HUES64 (cell line): ENCODE results near the gene HGFAC.
"Not testable (repeated sequence)": the region's sequence is repeated elsewhere in the genome, so short reads cannot be mapped to it uniquely, and the experiment has no call there.

Source experiments
- H3K27ac ChIP-seq: 2 replicates; pipeline ENCODE4 v1.7.0; 2013; ENCODE audit warnings: low read depth, low read length, inconsistent platforms
- H3K27me3 ChIP-seq: 2 replicates; pipeline ENCODE4 v1.6.1; 2013; ENCODE audit warnings: mild to moderate bottlenecking, low read length; ENCODE audit not compliant: insufficient read depth
- H3K36me3 ChIP-seq: 2 replicates; pipeline ENCODE4 v1.6.1; 2013; ENCODE audit warnings: mild to moderate bottlenecking, low read length; ENCODE audit not compliant: insufficient read depth
- H3K4me1 ChIP-seq: 2 replicates; pipeline ENCODE4 v1.6.1; 2013; ENCODE audit warnings: mild to moderate bottlenecking, low read length, moderate library complexity; ENCODE audit not compliant: insufficient read depth
- H3K4me3 ChIP-seq: 2 replicates; pipeline ENCODE4 v1.5.1; 2013; ENCODE audit warnings: mild to moderate bottlenecking, low read length, moderate library complexity
- H3K9ac ChIP-seq: 2 replicates; pipeline ENCODE4 v1.6.1; 2013; ENCODE audit warnings: mild to moderate bottlenecking, low read depth, low read length
- H3K9me3 ChIP-seq: 2 replicates; pipeline ENCODE4 v1.6.1; 2013; ENCODE audit warnings: low read depth, low read length; ENCODE audit not compliant: insufficient read depth
- WGBS: fragments of 150-250, 120-280 bp; methylation state at CpG from one replicate; pipeline ENCODE4 v1.1.7; 2013; ENCODE audit warnings: missing lambda C conversion rate; 5-methylcytosine and 5-hydroxymethylcytosine counted together

HGFAC gene

DNA sequence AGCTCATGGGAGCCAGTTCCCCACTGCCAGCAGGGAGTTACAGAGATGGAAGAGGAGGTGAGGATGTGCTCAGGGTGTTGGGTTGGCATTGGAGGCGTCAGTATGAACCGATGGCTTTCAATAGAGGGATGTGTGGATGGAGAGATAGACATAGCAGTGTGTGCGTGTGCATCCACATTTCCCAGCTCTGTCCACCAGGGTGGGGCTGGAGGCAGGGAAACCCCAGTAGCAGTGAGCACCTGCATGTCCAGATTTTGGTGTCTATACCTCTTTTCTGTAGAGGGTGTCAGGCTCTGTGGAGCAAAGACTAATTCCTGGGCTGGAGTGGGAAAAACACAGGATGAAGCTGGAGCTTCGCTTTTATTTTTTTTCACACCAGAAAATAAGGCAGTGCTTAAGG, 37.2 kb upstream of the HGFAC start:
- Histone ChIP-seq H3K27ac (no peak overlapping the region), H3K9me3 (peaks cover 12% of the 10 kb centered on the region; the same call in 1 of the 2 replicates), H3K4me3 (no peak overlapping the region), H3K9ac (no peak overlapping the region), H3K36me3 (no peaks in the 10 kb centered on the region), H3K27me3 (no peaks in the 10 kb centered on the region), H3K4me1 (no peaks in the 10 kb centered on the region)
- 95% methylated on average over 4 of the region's 4 CpGs for WGBS

- Histone ChIP-seq H3K9ac (no peak overlapping the region), H3K4me1 (no peaks in the 10 kb centered on the region), H3K4me3 (no peak overlapping the region), H3K36me3 (no peaks in the 10 kb centered on the region), H3K27me3 (no peaks in the 10 kb centered on the region), H3K9me3 (peaks cover 12% of the 10 kb centered on the region; the same call in 1 of the 2 replicates), H3K27ac (no peak overlapping the region)
- WGBS = 92% methylated on average over 8 of the region's 8 CpGs
Observed at GRCh38 chr4:3405176-3405575, 36.6 kb upstream of the HGFAC start.

- Histone ChIP-seq H3K27me3 (no peaks in the 10 kb centered on the region), H3K9me3 (peaks cover 12% of the 10 kb centered on the region; the same call in 1 of the 2 replicates), H3K27ac (no peak overlapping the region), H3K4me1 (no peaks in the 10 kb centered on the region), H3K9ac (no peak overlapping the region), H3K4me3 (no peak overlapping the region), H3K36me3 (no peaks in the 10 kb centered on the region)
- 96% methylated on average over 13 of the region's 13 CpGs for WGBS
Observed at GRCh38 chr4:3406021-3406420, 35.7 kb upstream of the HGFAC start.

GRCh38 chr4:3406431-3406830, 35.3 kb upstream of the HGFAC start:
- Histone ChIP-seq H3K36me3 (no peaks in the 10 kb centered on the region), H3K4me1 (no peaks in the 10 kb centered on the region), H3K9ac (no peak overlapping the region), H3K27me3 (no peaks in the 10 kb centered on the region), H3K4me3 (no peak overlapping the region), H3K9me3 (peaks cover 12% of the 10 kb centered on the region; the same call in 1 of the 2 replicates), H3K27ac (no peak overlapping the region)
- WGBS = 95% methylated on average over 9 of the region's 9 CpGs

DNA sequence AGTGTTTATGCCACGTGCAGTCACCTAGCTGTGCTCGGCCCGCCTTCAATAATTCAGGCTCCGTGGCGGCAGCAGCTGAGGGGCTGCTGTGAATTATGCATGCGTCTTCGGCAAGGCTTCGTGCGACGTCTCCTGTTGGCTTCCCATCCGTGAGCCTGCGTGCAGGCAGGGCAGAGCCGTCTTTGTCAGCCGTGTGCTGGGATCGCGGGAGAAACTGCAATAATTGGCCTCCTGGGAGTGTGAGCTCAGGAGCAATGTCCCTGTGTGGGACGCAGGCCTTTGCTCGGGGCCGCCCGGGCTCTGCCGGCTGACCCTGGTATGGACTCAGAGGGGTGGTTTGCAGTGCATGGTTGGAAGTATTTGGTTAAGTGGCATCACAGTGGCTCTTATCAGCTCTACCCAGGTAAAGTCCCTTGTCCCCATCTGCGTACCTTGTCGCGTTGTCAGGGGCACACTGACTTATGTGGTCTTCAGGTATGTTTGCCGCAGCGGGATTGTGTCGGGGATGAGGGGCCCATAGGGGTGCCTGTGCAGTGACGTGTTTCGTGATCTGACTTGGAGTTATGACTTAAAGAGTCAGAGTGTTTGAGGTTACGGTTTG, 34.5 kb upstream of the HGFAC start:
- Histone ChIP-seq H3K9ac (no peak overlapping the region), H3K4me1 (no peaks in the 10 kb centered on the region), H3K27ac (no peak overlapping the region), H3K36me3 (no peaks in the 10 kb centered on the region), H3K4me3 (no peak overlapping the region), H3K9me3 (peaks cover 12% of the 10 kb centered on the region; the same call in 1 of the 2 replicates), H3K27me3 (no peaks in the 10 kb centered on the region)
- 86% methylated on average over 30 of the region's 30 CpGs for WGBS

DNA sequence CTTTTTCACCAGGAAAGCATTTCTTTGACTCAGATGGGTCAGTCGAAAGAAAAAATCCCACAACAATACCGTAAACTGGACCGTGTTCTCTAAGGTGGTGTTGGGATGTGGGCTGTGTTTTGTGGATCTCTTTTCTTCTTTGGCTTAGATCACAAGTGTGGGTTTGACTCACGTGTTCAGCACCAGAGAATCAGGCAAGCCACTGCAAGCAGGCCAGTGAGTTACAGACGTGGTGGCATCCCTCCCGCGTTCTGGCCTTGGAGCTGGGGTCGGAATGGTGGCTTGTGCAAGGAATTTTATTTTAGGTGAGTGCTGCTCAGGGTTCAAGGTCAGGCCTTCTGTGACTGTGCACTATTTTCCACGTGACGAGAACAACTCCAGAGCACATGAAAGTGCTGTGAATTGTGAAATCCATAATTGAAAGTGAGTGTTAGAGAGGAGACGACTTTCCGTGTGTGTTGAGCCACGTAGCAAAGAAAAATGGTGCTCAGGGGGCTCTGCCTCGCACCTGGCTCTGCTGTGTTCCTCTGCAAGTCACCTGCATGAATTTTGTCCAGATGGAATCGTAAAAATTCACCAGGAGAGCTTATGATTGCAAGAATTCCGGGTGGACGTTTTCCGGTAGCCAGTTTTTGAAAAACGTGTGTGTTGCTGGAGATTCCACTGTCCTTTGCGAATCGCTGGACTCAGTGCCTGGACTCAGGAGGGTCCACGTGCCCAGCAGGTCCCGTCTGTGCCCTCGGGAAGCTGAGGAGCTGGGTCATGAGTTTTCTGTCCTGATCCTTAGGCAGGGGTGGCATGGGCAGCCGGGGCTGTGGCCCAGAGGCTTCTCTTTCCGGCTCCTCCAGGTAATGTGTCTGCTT, 33.6 kb upstream of the HGFAC start:
- peaks cover 12% of the 10 kb centered on the region; the same call in 1 of the 2 replicates for H3K9me3 ChIP-seq
- no peak overlapping the region for H3K4me3 ChIP-seq
- H3K4me1 ChIP-seq = no peaks in the 10 kb centered on the region
- H3K36me3 ChIP-seq = no peaks in the 10 kb centered on the region
- 89% methylated on average over 26 of the region's 26 CpGs for WGBS
- H3K27ac ChIP-seq = peak overlapping the region; percentile 26; the same call in 1 of the 2 replicates
- no peak overlapping the region for H3K9ac ChIP-seq
- H3K27me3 ChIP-seq = no peaks in the 10 kb centered on the region

DNA sequence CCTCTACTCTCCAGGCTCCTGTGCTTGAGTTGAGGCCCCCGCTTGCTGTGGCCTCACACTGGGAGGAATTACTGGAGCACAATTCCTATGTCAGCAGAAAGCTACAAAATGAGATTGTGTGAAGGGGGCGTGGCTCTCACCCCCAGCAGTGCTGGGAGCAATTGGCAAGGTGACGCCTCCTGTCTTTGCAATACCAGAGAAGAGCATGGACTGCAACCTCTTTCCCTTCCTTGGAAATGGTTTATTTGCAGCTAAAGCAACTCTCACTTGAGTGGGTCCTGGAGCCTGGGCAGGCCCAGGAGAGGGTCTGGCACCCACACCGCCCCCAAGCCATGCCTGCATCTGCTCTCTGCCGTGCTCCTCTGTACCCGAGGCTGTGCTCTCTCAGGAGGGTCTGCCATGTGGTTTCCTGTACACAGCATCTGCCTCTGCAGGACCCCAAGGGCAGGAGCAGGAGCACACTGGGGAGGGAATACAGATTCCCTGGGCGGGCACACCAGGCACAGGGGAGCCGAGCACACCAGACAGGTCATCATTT, 32.9 kb upstream of the HGFAC start:
- no peak overlapping the region for H3K9ac ChIP-seq
- 73% methylated on average over 8 of the region's 8 CpGs for WGBS

GRCh38 chr4:3409571-3410091, 32.1 kb upstream of the HGFAC start:
- Histone ChIP-seq H3K9me3 (0 out of 2 replicates have a peak, but pooled peaks cover 3% of the 10 kb centered on the region), H3K36me3 (no peaks in the 10 kb centered on the region), H3K27ac (no peak overlapping the region), H3K4me3 (no peak overlapping the region), H3K4me1 (no peaks in the 10 kb centered on the region), H3K27me3 (no peaks in the 10 kb centered on the region), H3K9ac (no peak overlapping the region)
- WGBS = 85% methylated on average over 15 of the region's 15 CpGs

More for the DNA sequence above, 32.9 kb upstream of the HGFAC start:
- Histone ChIP-seq H3K27ac (no peak overlapping the region; the same call in 1 of the 2 replicates), H3K27me3 (no peaks in the 10 kb centered on the region), H3K4me3 (no peak overlapping the region), H3K4me1 (no peaks in the 10 kb centered on the region), H3K36me3 (no peaks in the 10 kb centered on the region), H3K9me3 (peaks cover 11% of the 10 kb centered on the region; the same call in 1 of the 2 replicates)

- Histone ChIP-seq H3K4me1 (no peaks in the 10 kb centered on the region), H3K4me3 (no peak overlapping the region), H3K9me3 (no peaks in the 10 kb centered on the region), H3K27me3 (no peaks in the 10 kb centered on the region), H3K36me3 (no peaks in the 10 kb centered on the region), H3K27ac (no peak overlapping the region), H3K9ac (no peak overlapping the region)
- 95% methylated on average over 22 of the region's 22 CpGs for WGBS
Observed at GRCh38 chr4:3410401-3411135, 31.2 kb upstream of the HGFAC start.

GRCh38 chr4:3411190-3411589, 30.6 kb upstream of the HGFAC start:
- not testable (repeated sequence) for H3K9me3 ChIP-seq, H3K27me3 ChIP-seq, H3K4me3 ChIP-seq, H3K4me1 ChIP-seq, H3K36me3 ChIP-seq, H3K9ac ChIP-seq, H3K27ac ChIP-seq
- 97% methylated on average over 17 of the region's 17 CpGs for WGBS
